ENCODE results near the gene TSBP1.
A peak's percentile ranks its signal among the peaks of the same experiment; 100 is the strongest.

The TSBP1 gene

DNA sequence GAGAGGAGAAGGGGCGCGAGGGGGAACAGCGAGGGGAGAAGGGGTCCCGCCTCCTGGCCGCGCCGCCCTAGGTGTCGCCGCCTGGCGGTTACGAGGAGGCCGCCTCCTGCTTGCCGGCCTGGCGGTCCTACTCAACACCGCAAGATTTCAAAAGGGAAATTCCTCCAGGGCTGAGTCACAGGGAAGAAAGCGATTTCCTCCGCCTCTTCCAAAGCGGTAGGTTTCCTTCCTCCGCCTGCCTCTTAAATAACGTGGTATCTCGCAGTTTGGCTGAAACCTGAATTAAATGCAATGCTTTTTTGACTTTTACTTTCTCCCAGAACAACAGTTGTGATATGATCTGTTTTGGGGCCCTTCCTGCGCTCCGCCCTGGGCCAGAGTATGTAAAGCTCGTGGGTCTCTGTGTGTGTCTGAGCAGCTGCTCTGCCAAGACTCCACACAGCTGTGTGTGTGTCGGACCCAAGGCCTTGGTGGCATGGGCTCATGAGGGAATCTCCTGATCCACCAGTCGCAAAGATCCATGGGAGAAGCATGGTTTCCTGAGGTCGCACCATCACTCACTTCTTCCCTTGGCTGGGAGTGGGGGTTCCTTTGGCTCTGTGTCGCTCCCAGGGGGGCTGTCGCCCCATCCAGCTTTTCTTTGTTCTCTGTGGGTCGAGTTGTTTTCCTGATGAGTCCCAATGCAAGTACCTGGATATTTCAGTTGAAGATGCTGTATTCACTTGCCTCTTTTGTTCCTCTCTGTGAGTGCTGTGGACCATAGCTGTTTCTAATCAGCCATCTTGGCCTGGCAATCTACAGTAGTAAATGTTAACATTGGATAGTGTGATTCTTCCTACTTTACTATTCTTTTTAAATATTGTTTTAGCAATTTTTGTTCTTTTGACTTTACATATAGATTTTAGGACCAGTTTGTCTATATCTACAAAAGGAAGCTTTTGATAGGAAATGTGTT, 116.2 kb downstream of the TSBP1 start:
- TF ChIP-seq, protein P1, sequence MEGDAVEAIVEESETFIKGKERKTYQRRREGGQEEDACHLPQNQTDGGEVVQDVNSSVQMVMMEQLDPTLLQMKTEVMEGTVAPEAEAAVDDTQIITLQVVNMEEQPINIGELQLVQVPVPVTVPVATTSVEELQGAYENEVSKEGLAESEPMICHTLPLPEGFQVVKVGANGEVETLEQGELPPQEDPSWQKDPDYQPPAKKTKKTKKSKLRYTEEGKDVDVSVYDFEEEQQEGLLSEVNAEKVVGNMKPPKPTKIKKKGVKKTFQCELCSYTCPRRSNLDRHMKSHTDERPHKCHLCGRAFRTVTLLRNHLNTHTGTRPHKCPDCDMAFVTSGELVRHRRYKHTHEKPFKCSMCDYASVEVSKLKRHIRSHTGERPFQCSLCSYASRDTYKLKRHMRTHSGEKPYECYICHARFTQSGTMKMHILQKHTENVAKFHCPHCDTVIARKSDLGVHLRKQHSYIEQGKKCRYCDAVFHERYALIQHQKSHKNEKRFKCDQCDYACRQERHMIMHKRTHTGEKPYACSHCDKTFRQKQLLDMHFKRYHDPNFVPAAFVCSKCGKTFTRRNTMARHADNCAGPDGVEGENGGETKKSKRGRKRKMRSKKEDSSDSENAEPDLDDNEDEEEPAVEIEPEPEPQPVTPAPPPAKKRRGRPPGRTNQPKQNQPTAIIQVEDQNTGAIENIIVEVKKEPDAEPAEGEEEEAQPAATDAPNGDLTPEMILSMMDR (IDR thresholded peaks at IDR 0.05; ENCODE audit: low read depth, low read length, missing control alignments), result peak; percentile 87

DNA sequence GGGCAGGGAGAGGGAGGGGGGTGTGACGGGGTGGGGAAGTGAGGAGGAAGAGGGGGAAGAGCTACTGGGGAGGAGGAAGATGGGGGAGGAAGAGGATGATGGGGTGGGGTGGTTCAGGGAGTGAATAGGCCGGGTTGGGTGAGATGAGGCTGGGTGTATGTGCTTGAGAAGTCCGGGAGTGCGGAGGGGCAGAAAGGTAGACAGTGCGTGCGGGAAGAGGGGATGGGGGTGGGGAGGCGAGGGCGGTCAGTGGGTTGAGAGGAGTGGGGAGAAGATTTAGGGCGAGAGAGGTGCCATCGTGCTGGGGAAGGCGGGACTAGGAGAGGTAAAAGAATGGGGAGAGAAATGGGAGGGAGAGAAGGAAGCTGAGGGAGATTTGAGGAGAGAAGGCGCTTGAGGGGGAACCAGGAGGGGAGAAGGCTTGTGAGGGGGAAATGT, 116.9 kb downstream of the TSBP1 start:
- no peak for DNase-seq
- in situ Hi-C loops (cut with HindIII; ENCODE audit: low pct_ligation_motif_present, low sequenced_read_pairs), result no loop called here
- H3K36me3 ChIP-seq (replicated peaks), result no peaks in the 10 kb centered on the region
- H3K4me3 ChIP-seq (ENCODE audit: low read depth, low read length), result peak overlapping the region; percentile 48
- TF ChIP-seq, protein P1 (IDR thresholded peaks at IDR 0.05; ENCODE audit: low read depth, low read length, missing control alignments), result no peak
- H3K27me3 ChIP-seq (replicated peaks), result no peaks in the 10 kb centered on the region
- H3K27ac ChIP-seq, result no peak overlapping the region

More for the DNA sequence above, 116.2 kb downstream of the TSBP1 start:
- H3K27ac ChIP-seq, result peak overlapping the region; percentile 50
- peak; percentile 86 for DNase-seq
- no peaks in the 10 kb centered on the region for H3K27me3 ChIP-seq (replicated peaks)
- H3K36me3 ChIP-seq (replicated peaks), result no peaks in the 10 kb centered on the region
- peak overlapping the region; percentile 48 for H3K4me3 ChIP-seq (ENCODE audit: low read depth, low read length)
- in situ Hi-C loops (cut with HindIII; ENCODE audit: low pct_ligation_motif_present, low sequenced_read_pairs), result no loop called here

DNA sequence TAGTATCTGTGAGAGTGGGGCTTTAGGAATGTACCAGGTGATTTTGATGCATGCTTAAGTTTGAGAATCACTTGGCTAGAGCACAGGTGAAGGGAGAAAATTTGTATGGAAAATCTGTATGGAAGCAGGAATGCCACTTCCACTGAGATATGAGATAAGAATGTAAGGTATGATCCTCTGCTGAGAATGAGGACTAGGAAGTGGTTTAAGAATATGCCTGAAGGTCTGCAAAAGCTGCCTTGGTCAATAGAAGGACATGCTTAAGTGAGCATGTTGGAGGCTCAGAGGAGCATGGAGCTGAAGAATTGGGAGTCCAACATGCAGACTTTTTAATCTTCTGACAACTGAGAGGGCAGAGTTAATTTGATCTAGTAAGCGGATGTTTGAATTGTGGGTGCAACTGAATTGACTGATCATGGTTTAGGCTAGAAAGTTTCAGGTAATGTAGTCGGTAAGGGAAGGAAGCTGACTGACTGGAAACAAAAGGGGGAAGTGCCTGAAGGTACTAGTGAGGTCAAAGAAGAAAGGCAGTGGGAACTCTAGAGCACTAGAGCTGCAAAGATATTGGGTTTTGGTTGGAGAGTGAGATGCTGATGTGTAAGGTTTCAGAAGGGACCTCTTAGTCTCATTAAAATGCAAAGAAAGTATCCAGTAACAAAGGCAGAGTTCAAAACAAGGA, 119.2 kb downstream of the TSBP1 start:
- TF ChIP-seq, protein P1 (IDR thresholded peaks at IDR 0.05; ENCODE audit: low read depth, low read length, missing control alignments), result no peak
- Histone ChIP-seq H3K27me3 (replicated peaks) (no peaks in the 10 kb centered on the region), H3K27ac (no peak overlapping the region), H3K4me3 (ENCODE audit: low read depth, low read length) (no peak overlapping the region), H3K36me3 (replicated peaks) (no peaks in the 10 kb centered on the region)
- no peak for DNase-seq
- in situ Hi-C loops (cut with HindIII; ENCODE audit: low pct_ligation_motif_present, low sequenced_read_pairs), result no loop called here

DNA sequence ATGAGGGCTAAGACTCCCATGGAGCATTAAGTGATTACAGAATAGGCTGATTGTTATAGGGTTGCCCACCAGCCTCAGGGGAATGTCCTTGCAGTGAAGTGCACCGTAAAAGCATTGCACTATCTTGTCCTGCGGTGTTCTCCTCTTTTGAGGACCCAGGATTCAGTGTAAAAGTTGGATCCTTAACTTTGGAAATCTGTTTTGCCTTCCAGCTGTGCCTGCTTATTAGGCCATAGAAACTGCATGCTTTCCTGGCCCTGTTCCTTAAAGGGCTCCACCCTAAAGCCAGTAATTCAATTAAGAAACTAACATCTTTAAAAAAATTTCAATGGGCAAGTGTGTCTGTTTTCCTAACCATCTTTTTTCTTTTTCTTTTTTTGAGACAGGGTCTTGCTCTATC, 122.4 kb downstream of the TSBP1 start:
- in situ Hi-C loops (cut with HindIII; ENCODE audit: low pct_ligation_motif_present, low sequenced_read_pairs), result no loop called here
- Histone ChIP-seq H3K4me3 (ENCODE audit: low read depth, low read length) (no peak overlapping the region), H3K27ac (no peak overlapping the region), H3K27me3 (replicated peaks) (no peaks in the 10 kb centered on the region), H3K36me3 (replicated peaks) (no peaks in the 10 kb centered on the region)
- DNase-seq, result no peak
- TF ChIP-seq, protein P1 (IDR thresholded peaks at IDR 0.05; ENCODE audit: low read depth, low read length, missing control alignments), result no peak

DNA sequence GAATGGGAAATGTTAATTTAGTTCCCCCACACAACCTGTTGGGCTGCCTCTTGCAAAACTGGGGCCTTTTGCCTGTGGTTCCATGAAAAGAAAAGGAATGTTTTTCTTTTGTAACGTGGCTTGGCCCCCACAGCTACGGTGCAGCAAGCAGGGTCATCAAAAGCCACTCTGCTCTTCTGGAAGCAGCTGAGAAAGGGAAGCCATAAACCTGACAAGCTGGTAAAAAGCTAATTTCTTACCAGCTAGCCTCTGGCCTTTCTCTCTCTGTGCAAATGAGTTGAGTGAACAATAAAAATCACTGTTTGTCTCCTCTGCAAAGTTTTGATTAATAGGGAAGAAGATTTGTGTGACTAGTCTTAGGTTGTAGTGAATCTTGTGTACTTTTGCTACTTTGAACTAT, 124.3 kb downstream of the TSBP1 start:
- in situ Hi-C loops (cut with HindIII; ENCODE audit: low pct_ligation_motif_present, low sequenced_read_pairs), result no loop called here
- no peak overlapping the region for H3K27ac ChIP-seq

More for the DNA sequence above, 124.3 kb downstream of the TSBP1 start:
- Histone ChIP-seq H3K36me3 (replicated peaks) (no peaks in the 10 kb centered on the region), H3K4me3 (ENCODE audit: low read depth, low read length) (no peak overlapping the region), H3K27me3 (replicated peaks) (no peaks in the 10 kb centered on the region)
- TF ChIP-seq, protein P1 (IDR thresholded peaks at IDR 0.05; ENCODE audit: low read depth, low read length, missing control alignments), result no peak
- DNase-seq, result no peak

Measured in brain microvascular endothelial cell (primary cell).